NT2/D1 (cell line): ENCODE results near the gene SEL1L3.

Source experiments
- SUZ12 ChIP-seq: IDR thresholded peaks from 2 replicates; pipeline ENCODE4 v1.6.1; 2011; ENCODE audit not compliant: insufficient read length, insufficient read depth; ENCODE audit errors: extremely low read depth
- ZNF274 ChIP-seq: IDR thresholded peaks from 2 replicates; pipeline ENCODE4 v1.6.1; 2011; ENCODE audit warnings: mild to moderate bottlenecking, low read depth, low read length

- TF ChIP-seq ZNF274 (no peak), SUZ12 (no peak)
Observed at GRCh38 chr4:25844961-25845712, 17.7 kb downstream of the SEL1L3 start.
